Colon (tissue), 2 donors: ENCODE results near the gene USB1.
"Not testable (repeated sequence)": the region's sequence is repeated elsewhere in the genome, so short reads cannot be mapped to it uniquely, and the experiment has no call there.

Experiments
- FAIRE-seq: peaks from 2 replicates; lab custom pipeline; 2012; peaks lifted over from hg19 to GRCh38; lab: Jason Lieb, UNC
- donor health status: control.
- donor health status: control.

Gene USB1

DNA sequence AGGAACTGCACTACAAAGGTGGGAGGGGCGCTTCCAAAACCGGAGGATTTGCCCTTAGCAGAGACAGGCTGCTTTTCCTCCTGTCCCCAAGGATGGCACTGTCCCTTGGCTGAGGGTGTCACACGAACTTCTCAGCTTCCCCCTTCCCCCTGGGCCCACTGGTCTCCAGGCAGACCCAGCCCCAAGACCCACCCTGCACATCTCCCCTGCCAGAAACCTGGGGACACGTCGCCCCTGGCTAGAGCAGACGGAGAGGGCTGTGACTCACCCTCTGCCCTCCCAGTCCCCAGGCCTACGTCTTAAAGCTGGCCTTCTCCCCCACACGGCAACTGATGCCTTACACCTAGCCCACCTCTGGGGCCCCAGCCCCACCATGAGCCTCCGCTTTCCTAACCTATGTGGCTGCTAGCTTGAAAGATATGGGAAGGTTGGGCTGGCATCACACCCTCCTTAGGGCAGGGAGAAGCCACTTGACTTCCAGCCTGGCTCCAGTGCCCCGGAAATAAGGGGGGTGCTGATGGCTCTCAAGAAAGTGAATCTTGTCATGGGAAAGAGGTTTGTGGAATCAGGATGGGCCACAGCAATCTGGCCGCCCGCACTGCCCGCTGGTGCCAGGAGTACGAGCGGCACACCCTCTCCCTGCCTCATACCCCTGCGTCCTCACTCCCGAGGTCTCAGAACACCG, 5.3 kb upstream of the USB1 start:
- FAIRE-seq = no peak

DNA sequence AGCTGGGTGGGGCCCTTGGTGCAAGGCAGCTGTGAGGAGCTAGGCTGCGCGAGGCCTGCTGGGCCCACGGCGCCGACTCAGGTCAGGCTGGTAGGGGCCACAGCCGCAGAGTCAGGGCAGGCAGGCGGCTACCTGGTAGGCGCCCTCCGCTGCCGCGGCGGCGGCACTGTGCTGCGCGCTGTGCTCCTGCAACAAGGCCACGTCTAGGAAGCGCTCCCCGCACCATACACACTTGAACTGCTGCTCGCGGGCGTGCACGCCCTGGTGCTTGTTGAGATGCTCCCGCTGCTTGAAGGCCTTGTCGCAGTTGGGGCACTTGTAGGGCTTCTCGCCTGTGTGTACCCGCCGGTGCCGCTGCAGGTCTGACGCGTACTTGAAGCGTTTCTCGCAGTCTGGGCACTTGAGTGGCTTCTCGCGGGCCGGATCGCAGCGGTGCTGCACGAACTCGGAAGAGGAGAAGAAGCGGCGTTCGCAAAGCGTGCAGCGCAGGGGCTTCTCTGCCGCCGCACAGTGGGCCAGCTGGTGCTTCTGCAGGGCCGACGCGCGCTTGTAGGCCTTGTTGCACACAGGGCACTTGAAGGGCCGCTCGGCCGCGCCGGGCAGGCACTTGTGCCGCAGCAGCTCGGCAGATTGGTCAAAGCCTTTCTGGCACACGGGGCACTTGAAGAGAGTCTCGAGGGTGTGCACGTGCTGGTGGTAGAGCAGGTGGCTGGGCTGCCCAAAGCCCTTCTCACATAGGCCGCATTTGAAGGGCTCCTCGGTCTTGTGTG, 4.6 kb upstream of the USB1 start:
- no peak for FAIRE-seq

DNA sequence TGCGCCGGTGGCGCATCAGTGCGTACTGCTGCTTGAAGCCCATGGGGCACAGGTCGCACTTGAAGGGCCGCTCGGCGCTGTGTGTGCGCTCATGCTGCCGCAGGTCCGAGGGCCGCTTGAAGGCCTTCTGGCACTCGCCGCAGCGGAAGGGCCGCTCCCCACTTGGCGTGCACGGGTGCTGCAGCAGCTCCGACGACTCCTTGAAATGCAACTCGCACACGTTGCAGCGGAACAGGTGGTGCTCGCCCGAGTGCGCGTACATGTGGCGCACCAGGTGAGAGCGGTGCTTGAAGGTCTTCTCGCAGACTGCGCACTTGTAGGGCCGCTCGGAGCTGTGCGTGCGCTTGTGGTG, 4.1 kb upstream of the USB1 start:
- FAIRE-seq = no peak

DNA sequence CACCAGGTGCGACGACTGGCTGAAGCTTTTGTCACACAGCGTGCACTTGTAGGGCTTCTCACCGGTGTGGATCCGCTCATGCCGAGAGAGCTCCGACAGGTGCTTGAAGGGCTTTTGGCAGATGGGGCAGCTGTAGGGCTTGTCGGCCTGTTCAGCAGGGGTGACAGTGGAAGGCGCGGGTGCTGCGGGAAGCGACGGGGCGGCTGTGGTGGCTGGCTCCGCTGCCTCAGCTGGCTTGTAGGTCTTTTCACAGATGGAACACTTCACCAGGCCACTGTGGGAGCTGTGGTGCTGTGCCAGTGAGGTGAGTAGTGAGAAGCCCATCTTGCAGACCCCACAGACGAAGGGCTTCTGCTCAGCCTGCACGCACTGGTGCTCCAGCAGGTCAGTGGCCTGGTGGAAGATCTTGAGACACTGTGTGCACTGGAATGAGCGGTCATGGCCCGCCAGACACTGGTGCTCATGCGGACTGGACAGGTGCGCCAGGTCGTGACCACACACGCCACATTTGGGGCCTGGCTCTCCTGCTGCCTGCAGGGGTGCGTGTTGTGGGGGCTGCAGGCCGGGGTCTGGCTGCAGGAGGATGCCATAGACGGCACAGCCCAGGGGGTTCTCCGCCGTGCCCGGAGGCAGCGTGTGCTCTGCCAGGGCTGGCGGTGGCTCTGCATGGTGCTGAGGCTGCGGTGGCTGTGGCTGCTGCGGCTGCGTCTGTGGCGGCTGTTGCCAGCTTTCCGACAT, 3.5 kb upstream of the USB1 start:
- no peak for FAIRE-seq

DNA sequence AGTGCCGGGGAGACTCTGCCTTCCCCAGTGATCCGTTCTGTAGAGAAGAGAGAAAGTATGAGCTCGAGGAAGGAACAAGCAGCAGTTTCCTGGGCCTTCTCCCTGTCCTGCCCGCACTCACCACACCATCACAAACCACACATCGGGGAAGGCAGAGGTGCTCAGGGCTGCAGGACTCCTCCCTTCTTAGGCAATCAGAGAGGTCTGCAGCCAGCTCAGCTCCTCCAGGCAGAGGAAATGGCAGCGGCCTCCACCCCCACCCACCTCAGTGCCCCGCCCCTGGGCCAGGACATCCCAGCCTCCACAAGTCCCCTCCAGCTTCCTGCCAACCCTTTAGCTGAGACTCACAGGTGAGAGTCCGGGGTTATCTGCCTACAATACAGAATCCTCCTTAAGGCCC, 2.7 kb upstream of the USB1 start:
- no peak for FAIRE-seq

DNA sequence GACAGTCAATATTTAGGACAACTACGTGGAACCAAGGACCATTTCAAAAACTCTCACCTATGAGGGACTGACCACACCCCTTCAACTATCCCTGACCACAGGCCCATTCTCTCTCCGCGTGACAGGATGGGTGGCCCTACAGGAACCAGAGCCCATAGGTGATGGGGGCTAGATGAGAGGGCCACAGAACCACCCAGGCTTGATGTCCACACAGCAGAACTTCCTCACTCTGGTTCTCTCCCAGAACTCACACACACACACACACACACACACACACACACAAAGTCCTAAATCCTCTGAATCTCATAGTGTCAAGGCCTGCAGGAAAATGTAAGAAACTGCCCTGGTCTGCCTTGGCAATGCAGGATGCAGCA, 2.2 kb upstream of the USB1 start:
- FAIRE-seq = no peak

DNA sequence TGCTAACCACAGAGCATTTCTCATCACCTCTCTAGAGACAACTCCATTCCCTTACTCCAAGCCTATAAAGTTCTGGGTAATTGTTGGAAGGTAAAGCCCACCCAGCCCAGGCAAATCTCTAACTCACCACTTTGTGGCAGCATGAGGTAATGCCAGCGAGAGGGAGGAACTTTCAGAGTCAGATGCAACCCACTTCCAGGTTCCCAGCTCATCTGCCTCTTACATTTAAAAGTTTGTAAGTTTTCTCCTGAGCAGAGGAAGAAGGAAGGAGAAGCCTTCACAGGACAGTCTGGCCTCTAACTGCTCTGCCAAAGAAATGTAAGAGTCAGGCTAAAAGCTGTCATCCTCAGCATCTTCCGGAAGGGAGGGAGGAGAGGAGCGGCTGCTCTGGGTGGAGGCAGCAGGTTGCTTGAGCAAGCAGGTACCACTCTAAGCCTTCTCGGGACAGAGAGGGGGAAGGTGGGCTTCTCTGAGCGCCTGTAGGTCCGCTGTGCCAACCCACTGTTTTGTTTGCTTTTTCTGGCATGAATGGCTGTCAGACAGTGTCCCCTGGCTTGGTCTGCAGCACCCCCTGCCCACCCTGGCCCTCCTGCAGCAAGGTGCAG, 1.7 kb upstream of the USB1 start:
- FAIRE-seq = no peak

DNA sequence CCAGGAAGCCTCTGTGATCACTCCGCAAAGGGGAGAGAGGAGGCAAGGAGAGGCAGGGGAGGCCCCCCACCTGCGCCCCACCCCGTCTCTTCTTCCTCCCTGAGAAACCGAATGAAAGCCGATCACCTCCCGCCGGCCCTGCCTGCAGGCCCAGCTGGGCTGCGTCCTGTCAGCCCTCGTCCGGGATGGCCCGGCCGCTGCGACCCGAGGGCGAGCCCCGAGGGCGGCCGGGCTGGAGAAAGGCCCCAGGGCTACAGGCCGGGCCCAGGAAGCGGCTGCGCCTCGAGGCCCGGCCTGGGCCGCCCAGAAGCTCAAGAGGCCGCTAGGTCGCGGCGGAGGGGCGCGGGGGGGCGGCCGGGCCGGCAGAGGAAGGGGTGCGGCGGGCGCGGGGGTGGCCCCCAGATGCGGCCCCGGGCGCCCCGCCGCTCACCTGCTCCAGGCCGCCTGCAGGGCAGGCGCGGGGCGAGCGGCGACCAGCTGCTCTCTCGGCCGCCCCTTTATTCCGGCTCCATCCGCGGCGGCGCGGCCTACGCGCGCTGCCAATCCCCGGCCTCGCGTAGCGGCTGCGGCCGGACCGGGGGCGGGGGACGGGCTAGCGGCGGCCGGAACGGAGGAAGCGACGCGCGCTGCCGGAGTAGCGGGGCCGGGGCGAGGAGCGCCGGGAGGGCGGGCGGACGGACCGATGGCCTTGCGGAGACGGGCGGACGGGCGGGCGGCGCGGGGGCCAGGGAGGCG, 1.1 kb upstream of the USB1 start, which contains the start of gene ZNF319:
Gene ZNF319 (minus strand): TSS at position 702 of the 735 bp plus-strand sequence. CDS start 2,407 bp downstream, outside the sequence.
- FAIRE-seq = no peak

DNA sequence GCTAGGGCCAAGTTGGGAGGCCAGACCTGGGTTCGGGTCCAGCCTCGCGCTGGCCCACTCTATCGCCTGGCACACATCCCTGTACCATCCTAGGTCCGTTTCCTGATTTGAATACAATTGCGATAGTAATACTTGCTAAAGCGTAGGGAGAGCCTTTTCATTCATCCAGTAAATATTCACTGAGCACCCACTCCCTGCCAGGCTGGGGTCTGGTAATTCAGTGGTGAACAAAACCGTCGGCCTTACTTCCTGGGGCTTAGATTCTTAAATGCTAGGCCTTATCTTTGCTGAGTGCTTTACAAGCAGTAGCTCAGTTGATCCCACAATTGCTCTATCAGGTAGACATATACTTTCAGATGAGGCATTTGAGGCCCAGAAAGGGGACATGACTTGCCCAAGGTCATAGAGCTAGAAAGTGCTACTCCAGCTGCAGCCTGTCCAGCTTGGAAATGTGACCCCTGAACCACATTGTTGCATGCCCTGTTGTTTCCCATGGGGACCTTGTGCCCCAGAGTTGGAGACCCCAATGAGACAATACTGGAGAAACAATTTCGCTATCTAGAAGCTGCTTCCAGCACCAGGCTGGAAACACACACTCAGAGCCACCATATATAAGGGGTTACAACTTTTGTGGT, 691 bp downstream of the USB1 start:
- FAIRE-seq = no peak

DNA sequence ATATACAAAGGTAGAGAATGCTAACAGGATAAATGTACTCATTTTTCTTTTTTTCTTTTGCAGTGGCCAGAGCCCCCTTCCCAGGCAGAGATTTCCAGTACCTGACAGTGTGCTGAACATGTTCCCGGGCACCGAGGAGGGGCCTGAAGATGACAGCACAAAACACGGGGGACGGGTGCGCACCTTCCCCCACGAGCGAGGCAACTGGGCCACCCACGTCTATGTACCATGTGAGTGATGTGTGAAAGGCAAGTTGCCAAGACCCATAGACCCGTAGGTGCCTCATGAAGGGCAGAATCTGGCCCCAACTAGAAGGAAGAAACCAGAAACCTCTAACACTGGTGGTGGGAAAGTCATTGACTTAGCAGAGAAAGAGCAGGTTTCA, 1.2 kb downstream of the USB1 start:
- FAIRE-seq = no peak

DNA sequence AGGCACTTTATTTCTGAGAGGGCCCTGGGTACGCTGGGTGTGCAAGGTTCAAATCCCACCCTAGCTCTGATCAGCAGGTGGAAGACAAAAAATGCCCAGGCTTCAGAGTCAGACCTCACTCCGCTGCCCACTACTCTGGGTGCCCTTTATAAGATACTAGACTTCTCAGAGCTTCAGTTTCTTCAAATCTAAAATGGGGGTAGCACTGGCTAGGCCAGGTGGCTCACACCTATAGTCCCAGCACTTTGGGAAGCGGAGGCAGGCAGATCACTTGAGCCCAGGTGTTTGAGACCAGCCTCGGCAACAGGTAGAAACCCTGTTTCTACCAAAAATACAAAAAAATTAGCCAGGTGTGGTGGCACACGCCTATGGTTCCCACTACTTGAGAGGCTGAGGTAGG, 1.7 kb downstream of the USB1 start:
- FAIRE-seq = no peak

DNA sequence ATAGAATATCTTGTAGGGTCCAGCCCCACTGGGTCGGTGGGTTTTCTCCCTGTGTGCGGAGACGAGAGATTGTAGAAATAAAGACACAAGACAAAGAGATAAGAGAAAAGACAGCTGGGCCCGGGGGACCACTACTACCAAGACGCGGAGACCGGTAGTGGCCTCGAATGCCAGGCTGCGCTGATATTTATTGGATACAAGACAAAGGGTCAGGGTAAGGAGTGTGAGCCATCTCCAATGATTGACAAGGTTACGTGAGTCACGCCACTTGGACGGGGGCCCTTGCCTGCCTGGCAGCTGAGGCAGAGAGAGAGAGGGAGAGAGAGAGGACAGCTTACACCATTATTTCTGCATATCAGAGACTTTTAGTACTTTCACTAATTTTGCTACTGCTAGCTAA, 3.5 kb downstream of the USB1 start:
- not testable (repeated sequence) for FAIRE-seq

DNA sequence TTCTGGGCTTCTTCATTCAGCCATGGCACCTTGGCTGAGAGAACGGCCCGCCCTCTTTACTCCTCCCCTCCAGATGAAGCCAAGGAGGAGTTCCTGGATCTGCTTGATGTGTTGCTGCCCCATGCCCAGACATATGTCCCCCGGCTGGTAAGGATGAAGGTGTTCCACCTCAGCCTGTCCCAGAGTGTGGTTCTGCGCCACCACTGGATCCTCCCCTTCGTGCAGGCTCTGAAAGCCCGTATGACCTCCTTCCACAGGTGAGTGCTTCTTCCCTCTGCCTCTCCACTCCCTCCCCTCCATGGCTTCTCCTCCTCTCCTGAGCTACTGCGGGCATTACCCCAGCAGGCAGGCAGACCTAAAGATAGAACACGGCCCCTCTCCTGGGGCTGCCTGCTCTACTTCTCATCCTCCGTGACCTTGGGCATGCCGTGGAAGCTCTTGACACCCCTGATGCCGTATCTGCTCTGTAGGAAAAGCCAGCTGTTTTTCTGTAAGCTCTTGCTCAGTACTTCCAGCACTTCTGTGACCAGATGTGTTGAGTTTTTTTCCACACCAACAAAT, 8.7 kb downstream of the USB1 start:
- no peak for FAIRE-seq

DNA sequence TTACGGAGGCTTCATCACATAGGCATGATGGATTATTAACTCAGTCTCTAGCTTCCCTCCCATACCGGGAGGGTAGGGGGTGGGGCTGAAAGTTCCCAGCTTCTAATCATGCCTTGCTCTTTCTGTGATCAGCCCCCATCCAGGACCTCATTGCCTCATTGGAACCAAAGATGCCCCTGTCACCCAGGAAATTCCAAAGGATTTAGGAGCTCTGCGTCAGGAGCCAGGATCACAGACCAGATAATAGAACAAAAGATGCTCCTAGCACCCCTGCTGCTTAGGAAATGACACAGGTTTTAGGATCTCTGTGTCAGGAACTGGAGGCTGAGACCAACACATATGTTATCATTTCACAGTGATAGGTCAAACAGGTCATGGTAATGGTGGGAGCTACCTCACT, 9.7 kb downstream of the USB1 start:
- no peak for FAIRE-seq

DNA sequence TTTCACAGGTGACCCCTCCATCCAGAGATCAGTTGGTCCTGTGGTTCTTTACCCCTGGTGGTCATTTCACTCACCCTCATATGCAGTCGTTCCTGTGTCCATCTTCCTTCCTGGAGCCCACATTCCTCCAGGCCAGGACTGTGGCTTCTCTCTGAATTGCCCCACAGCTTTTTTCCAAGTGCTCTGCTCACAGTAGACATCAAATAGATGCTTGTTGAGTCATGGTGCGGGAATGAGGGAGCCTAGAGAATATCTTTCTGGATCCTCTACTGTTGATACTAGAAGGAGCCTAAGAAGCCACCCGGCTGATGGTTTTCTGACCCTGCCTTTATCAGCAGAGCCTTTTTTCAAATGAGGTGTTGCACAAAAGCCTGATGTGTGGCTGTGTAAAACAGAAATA, 10.4 kb downstream of the USB1 start:
- FAIRE-seq = no peak

DNA sequence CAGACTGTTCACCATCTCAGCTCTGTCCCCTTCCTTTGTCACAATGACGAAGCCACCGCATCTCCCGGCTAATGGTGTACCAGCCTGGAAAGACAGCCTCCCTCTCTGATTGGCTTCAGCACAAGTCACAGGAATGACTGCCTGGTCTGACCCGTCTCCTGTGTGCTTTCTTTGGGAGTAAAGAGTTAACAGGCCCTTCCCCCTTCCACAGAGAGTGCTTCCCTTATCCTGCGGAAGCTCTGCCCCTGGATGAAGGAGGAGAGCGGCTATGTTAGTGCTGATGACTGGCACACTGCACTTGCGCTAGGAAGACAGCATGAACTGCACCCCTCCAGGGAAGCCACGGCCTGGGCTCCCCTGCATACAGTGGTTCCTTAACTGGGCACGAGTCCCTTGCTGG, 11.3 kb downstream of the USB1 start:
- FAIRE-seq = no peak

DNA sequence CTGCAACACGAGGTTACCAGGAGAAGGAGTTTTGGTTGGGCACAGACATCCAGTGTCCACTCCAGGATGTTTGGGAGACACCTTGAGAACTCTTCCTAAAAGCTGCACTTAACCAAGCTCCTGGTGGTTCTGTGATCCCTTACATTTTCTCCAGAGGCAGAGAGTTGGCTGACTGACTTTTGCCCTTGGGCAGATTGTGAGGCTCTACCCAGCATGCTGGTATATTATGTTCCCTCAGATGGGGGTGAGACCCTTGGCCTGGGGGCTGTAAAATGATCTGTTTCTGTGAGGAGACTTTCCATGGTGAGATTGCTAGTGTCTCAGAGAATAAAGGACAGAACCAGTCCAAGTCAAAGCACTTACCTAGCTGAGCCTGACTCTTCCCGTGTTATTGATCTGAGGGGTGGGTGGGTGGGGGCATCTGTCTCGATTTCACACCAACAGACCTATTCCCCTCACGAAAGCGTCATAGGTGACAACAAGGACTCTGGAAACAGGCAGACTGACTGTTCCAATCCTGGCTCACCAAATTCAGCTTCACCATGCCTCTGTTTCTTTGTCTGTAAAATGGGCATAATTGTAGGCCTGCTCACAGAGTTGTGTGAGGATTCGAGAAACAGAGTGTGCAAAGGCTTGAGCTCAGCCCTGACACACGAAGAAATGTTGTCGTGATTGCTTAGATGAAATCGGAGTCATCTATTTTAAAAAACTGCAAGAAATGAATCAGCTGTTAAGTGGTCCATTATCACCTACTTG, 12.2 kb downstream of the USB1 start:
- FAIRE-seq = no peak

DNA sequence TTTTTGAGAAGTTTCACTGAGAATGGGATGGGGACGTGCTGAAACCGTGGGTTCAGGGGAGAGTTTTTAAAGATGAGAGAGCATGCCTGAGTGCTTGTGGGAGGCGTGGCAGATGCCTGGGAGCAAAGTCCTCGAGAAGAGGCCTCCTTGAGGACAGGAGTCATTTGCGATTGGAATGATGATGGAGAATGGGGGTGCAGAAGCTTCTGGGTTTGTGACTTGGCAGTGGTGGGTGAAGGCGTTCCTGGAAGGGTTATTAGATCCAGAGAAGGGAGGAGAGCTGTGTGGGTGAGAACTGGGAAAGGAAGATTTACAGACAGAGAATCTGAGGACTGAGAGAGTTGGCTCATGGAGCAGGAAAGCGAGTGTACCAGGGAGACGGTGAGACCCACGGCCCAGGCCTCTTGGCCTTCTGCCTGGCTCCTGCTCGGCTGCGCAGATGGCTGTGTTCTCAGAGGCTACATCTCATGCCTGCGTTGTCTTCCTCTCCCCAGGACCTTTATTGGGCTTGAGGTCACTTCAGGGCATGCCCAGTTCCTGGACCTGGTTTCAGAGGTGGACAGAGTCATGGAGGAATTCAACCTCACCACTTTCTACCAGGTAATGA, 15.7 kb downstream of the USB1 start:
- no peak for FAIRE-seq

DNA sequence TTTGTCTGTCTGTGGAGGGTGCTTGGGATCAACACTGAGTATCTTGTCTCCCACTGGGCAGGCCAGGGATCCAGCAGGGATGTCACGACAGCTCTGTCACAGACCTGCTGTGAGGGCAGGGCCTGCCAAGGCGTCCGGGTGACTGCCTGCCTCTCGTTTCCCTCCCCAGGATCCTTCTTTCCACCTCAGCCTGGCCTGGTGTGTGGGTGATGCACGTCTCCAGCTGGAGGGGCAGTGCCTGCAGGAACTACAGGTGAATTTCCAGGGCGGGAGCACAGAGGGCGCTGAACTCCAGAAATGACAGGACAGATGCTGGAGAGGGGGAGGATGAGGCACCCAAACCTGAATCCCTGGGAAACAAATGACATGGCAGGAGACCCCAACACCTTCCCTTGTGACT, 17.6 kb downstream of the USB1 start:
- FAIRE-seq = no peak

DNA sequence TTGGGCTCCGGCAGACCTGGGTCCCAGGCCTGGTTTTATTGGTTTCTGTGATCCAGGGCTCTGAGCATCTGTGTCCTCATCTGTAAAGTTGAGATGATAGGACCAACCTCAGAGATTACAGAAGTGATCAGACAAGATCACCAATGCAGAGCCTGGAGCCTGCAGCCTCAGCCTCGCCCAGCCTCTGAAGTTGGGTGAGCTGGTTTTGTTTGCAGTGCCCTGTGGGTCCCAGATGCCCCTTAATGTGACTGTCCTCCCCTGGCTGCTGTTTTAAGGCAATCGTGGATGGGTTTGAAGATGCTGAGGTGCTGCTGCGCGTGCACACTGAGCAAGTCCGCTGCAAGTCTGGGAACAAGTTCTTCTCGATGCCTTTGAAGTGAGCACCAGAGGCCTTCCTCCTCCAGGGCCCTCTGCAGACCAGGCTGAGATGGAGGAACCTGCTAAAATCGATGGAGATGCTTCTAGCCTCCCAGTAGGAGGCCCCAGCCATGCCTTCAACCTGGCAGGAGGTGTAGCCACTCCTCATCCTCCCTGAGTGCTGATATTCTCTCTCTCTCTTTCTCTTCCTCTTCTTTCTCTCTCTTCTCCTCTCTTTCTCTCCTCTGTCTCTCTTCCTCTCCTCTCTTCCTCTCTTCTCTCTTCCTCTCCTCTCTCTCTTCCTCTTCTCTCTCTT, 18.8 kb downstream of the USB1 start:
- FAIRE-seq = no peak
